Nephron (organoid): Measurements from ENCODE around the gene ABCC1.
A peak's percentile ranks its signal among the peaks of the same experiment; 100 is the strongest.
"Not testable (repeated sequence)": the region's sequence is repeated elsewhere in the genome, so short reads cannot be mapped to it uniquely, and the experiment has no call there.

Experiments
- H3K27ac Mint-ChIP-seq, 3 experiments: 2 replicates each; pipeline ENCODE4 v1.8.0; 2020; ENCODE audit warnings: mixed read lengths in 3 of 3, mild to moderate bottlenecking in 2 of 3, moderate library complexity in 1 of 3
- H3K27me3 Mint-ChIP-seq: 2 replicates; pipeline ENCODE4 v1.8.0; 2021; ENCODE audit warnings: low read depth, mild to moderate bottlenecking, moderate library complexity, mixed read lengths
- H3K36me3 Mint-ChIP-seq: 2 replicates; pipeline ENCODE4 v1.8.0; 2020; ENCODE audit warnings: low read depth, mixed read lengths
- H3K4me1 Mint-ChIP-seq: 2 replicates; pipeline ENCODE4 v1.8.0; 2020; ENCODE audit warnings: mixed read lengths
- H3K4me3 Mint-ChIP-seq, 3 experiments: 2 replicates each; pipeline ENCODE4 v1.8.0; 2020; ENCODE audit warnings: mild to moderate bottlenecking in 3 of 3, mixed read lengths in 3 of 3, moderate library complexity in 2 of 3
- H3K9me3 Mint-ChIP-seq: 2 replicates; pipeline ENCODE4 v1.8.0; 2020; ENCODE audit warnings: mixed read lengths
- CTCF ChIP-seq, 3 experiments: fragments of 200-600 bp; sonication (generic); IDR thresholded peaks; one replicate each; pipeline ENCODE4 v1.5.0; 2021; ENCODE audit warnings: antibody characterized with exemption in 3 of 3; ENCODE audit not compliant: unreplicated experiment in 3 of 3

The ABCC1 gene

GRCh38 chr16:15934991-15935390 is 14.4 kb upstream of the ABCC1 start:
- Mint-ChIP-seq H3K27ac (no peak overlapping the region), H3K36me3 (peaks cover 4% of the 10 kb centered on the region), H3K4me3 (no peak overlapping the region), H3K27me3 (no peaks in the 10 kb centered on the region), H3K4me1 (no peaks in the 10 kb centered on the region), H3K9me3 (peaks cover 17% of the 10 kb centered on the region)
- no peak for TF ChIP-seq CTCF (IDR thresholded peaks at IDR 0.05; ENCODE audit: unreplicated experiment in 3 of 3)

- not testable (repeated sequence) for H3K36me3 Mint-ChIP-seq, H3K27me3 Mint-ChIP-seq, H3K27ac Mint-ChIP-seq, H3K4me3 Mint-ChIP-seq, H3K4me1 Mint-ChIP-seq
- H3K9me3 Mint-ChIP-seq: peaks cover 15% of the 10 kb centered on the region
These were observed 12.6 kb upstream of the ABCC1 start for GRCh38 chr16:15936809-15937208.

GRCh38 chr16:15942931-15943690 is 6.3 kb upstream of the ABCC1 start:
- no peaks in the 10 kb centered on the region for H3K9me3 Mint-ChIP-seq
- peaks cover 8% of the 10 kb centered on the region for H3K27me3 Mint-ChIP-seq

GRCh38 chr16:15946257-15947044 is 3.0 kb upstream of the ABCC1 start:
- no peak for TF ChIP-seq CTCF (IDR thresholded peaks at IDR 0.05; ENCODE audit: unreplicated experiment in 3 of 3)
- Mint-ChIP-seq H3K36me3 (no peaks in the 10 kb centered on the region), H3K9me3 (no peaks in the 10 kb centered on the region)

More at GRCh38 chr16:15942931-15943690, 6.3 kb upstream of the ABCC1 start:
- Mint-ChIP-seq H3K27ac (peak overlapping the region in 1 of 3 experiments; percentile 24), H3K4me1 (peaks cover 8% of the 10 kb centered on the region), H3K36me3 (no peaks in the 10 kb centered on the region), H3K4me3 (no peak overlapping the region)
- no peak for TF ChIP-seq CTCF (IDR thresholded peaks at IDR 0.05; ENCODE audit: unreplicated experiment in 3 of 3)

GRCh38 chr16:15947983-15948509 is 1.4 kb upstream of the ABCC1 start:
- H3K9me3 Mint-ChIP-seq: no peaks in the 10 kb centered on the region
- peak overlapping the region; percentile 49 to 78 (median 67) for H3K4me3 Mint-ChIP-seq
- H3K27ac Mint-ChIP-seq: no peak overlapping the region
- H3K27me3 Mint-ChIP-seq: peaks cover 4% of the 10 kb centered on the region
- TF ChIP-seq CTCF (IDR thresholded peaks at IDR 0.05; ENCODE audit: unreplicated experiment in 3 of 3): no peak
- no peaks in the 10 kb centered on the region for H3K36me3 Mint-ChIP-seq
- H3K4me1 Mint-ChIP-seq: peaks cover 29% of the 10 kb centered on the region

More at GRCh38 chr16:15946257-15947044, 3.0 kb upstream of the ABCC1 start:
- Mint-ChIP-seq H3K27me3 (peaks cover 8% of the 10 kb centered on the region), H3K27ac (peak overlapping the region in 1 of 3 experiments; percentile 0), H3K4me3 (peak overlapping the region in 2 of 3 experiments; percentile 0 to 25), H3K4me1 (peaks cover 22% of the 10 kb centered on the region)

GRCh38 chr16:15948532-15949209 is 745 bp upstream of the ABCC1 start:
- H3K36me3 Mint-ChIP-seq: no peaks in the 10 kb centered on the region
- peaks cover 29% of the 10 kb centered on the region for H3K4me1 Mint-ChIP-seq
- peak overlapping the region; percentile 30 to 81 (median 53) for H3K27ac Mint-ChIP-seq
- H3K4me3 Mint-ChIP-seq: peak overlapping the region; percentile 81 to 90 (median 88)
- TF ChIP-seq CTCF (IDR thresholded peaks at IDR 0.05; ENCODE audit: unreplicated experiment in 3 of 3): no peak
- peaks cover 4% of the 10 kb centered on the region for H3K27me3 Mint-ChIP-seq
- H3K9me3 Mint-ChIP-seq: no peaks in the 10 kb centered on the region
